ENCODE results near the gene BAIAP2. TPM values are rescaled to one million over a fixed set of nuclear protein-coding genes. Genes with fewer than 3 reads are reported as not detected.
"Not testable (repeated sequence)": the region's sequence is repeated elsewhere in the genome, so short reads cannot be mapped to it uniquely, and the experiment has no call there.

Gene BAIAP2
- total RNA-seq, 1 donor from 2014 or later = 48.9 TPM

DNA sequence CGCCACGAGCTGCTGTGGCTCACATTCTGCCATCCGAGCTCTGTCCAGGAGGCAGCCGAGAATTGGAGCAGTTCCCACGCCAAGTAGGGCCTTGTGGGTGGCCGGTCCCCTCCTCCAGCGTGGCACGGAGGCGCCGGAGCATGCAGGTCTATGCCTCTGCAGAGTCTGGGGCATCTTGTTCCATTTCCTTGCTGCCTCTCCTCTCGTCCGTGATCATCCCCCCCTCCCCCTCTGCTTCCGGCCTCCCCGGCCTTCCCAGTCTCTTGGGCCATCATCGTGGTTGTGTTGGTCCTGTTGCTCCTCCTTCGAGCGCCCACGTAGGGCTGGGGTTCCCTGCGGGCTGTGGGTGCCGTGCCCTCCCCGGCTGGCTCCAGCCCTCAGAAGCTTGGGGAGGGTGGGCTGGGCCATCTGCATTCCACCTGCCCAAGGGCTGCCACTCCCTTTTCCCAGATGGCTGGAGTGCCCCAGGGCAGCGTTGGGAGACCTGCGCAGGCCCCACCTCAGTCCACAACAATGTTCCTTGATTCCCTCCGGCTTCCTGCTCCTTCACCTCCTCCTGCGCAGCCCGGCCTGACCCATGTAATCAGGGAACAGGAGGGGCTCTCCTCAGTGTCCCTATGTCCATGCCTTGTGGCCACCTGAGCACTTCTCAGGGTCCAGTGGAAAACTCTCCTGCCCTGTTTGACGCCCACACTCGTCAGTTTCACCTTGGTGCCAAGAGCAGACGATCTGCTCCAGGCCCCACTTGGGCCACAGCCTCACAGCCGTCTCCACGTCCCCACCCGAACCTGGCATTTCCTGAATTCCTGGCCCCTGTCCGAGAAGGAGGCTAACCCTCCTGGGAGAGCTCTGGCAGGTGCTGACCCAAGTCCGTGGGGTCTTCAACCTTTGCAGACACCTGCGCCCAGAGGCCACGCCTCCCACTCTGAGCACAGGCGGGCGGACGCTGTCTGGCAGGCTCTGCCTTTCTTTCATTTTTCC lies 37.1 kb downstream of the BAIAP2 start:
- Mint-ChIP-seq H3K4me3 (no peak overlapping the region), H3K36me3 (peaks cover 3% of the 10 kb centered on the region)
- TF ChIP-seq, protein P1, sequence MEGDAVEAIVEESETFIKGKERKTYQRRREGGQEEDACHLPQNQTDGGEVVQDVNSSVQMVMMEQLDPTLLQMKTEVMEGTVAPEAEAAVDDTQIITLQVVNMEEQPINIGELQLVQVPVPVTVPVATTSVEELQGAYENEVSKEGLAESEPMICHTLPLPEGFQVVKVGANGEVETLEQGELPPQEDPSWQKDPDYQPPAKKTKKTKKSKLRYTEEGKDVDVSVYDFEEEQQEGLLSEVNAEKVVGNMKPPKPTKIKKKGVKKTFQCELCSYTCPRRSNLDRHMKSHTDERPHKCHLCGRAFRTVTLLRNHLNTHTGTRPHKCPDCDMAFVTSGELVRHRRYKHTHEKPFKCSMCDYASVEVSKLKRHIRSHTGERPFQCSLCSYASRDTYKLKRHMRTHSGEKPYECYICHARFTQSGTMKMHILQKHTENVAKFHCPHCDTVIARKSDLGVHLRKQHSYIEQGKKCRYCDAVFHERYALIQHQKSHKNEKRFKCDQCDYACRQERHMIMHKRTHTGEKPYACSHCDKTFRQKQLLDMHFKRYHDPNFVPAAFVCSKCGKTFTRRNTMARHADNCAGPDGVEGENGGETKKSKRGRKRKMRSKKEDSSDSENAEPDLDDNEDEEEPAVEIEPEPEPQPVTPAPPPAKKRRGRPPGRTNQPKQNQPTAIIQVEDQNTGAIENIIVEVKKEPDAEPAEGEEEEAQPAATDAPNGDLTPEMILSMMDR (IDR thresholded peaks at IDR 0.05; ENCODE audit: unreplicated experiment) = no peak

DNA sequence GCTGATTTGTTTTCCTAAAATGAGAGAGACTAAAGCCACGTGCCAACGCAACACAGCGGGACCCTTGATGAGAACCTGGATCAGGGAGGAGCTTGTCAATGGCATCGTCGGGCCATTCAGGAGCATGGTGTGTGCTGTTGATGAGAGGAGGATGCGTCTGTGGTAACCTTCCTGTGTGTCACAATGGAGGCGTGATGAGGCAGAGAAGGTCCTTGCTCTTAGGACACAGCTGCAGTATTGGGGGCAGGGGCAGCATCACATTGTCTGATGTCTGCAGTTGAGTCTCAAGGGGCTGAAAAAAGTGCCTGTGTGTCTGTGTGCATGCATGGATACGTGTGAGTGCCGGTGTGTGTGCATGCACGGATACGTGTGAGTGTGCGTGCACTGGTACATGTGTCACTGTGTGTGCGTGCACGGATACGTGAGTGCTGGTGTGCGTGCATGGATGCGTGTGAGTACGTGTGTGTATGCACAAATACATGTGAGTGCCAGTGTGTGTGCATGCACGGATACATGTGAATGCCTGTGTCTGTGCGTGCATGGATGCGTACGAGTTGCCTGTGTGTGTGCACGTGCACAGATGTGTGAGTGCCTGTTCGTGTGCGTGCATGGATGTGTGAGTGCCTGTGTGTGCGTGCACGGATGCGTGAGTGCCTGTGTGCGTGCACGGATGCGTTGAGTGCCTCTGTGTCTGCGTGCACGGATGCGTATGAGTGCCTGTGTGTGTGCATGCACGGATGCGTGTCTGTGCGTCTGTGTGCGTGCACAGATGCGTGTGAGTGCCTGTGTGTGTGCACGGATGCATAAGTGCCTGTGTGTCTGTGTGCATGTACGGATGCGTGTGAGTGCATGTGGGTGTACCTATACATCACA lies 39.3 kb downstream of the BAIAP2 start:
- DNase-seq (ENCODE audit: low spot score in 2 of 2, unreplicated experiment in 2 of 2) = no peak
- no peak overlapping the region for H3K4me3 Mint-ChIP-seq
- H3K27ac Mint-ChIP-seq = no peak overlapping the region
- no peaks in the 10 kb centered on the region for H3K27me3 Mint-ChIP-seq (ENCODE audit: low read depth)
- H3K36me3 Mint-ChIP-seq = peaks cover 3% of the 10 kb centered on the region
- no peaks in the 10 kb centered on the region for H3K9me3 Mint-ChIP-seq
- TF ChIP-seq, protein P1 (IDR thresholded peaks at IDR 0.05; ENCODE audit: unreplicated experiment) = no peak
- peaks cover 5% of the 10 kb centered on the region for H3K4me1 Mint-ChIP-seq

More for the DNA sequence above, 37.1 kb downstream of the BAIAP2 start:
- Mint-ChIP-seq H3K27ac (peak overlapping the region; percentile 59), H3K9me3 (no peaks in the 10 kb centered on the region), H3K4me1 (peaks cover 5% of the 10 kb centered on the region), H3K27me3 (ENCODE audit: low read depth) (no peaks in the 10 kb centered on the region)
- no peak for DNase-seq (ENCODE audit: low spot score in 2 of 2, unreplicated experiment in 2 of 2)

DNA sequence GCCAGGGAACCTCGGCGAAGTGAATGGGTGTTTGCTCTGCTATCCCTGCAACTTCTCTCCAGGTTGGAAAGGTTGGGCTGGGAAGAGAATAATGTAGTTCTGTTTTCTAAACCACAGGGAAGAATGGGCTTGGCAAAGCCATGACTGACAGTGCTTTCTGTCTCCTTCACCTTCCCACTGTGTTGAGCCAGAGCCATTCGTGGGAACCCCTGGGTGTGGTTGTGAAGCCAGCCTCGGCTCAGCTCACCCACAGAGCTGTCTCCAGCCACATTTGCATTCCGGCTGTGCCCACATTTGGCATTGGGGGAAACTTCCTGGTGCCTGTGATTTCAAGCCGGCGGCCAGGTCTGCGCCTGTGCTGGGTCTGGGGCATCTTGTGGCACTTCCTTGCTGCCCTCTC lies 39.9 kb downstream of the BAIAP2 start:
- H3K27me3 Mint-ChIP-seq (ENCODE audit: low read depth) = no peaks in the 10 kb centered on the region
- H3K36me3 Mint-ChIP-seq = peaks cover 8% of the 10 kb centered on the region
- peaks cover 5% of the 10 kb centered on the region for H3K4me1 Mint-ChIP-seq
- H3K27ac Mint-ChIP-seq = no peak overlapping the region
- TF ChIP-seq, protein P1 (IDR thresholded peaks at IDR 0.05; ENCODE audit: unreplicated experiment) = no peak
- no peaks in the 10 kb centered on the region for H3K9me3 Mint-ChIP-seq
- no peak overlapping the region for H3K4me3 Mint-ChIP-seq
- no peak for DNase-seq (ENCODE audit: low spot score in 2 of 2, unreplicated experiment in 2 of 2)

DNA sequence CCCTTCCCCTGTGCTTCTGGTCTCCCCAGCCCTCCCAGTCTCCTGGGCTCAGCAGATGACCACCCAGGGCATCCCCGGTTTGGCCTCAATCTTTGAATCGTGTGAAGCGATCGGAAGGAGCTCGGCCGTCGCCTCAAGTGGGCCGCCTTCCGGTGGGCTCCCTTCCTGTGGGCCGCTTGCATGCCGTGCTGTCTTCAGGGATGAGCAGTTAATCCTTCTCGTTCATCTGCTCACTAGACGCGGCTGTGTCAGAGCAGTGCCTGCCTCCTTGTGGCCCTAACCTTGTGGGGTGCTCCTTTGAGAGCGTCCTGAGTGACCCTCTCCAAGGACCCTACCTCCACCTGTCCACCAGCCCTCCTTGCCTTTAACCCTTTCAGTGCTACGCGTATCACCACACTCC lies 40.4 kb downstream of the BAIAP2 start:
- TF ChIP-seq, protein P1 (IDR thresholded peaks at IDR 0.05; ENCODE audit: unreplicated experiment) = no peak
- Mint-ChIP-seq H3K27me3 (ENCODE audit: low read depth) (no peaks in the 10 kb centered on the region), H3K27ac (no peak overlapping the region), H3K4me3 (no peak overlapping the region), H3K4me1 (peaks cover 5% of the 10 kb centered on the region), H3K36me3 (peaks cover 8% of the 10 kb centered on the region), H3K9me3 (no peaks in the 10 kb centered on the region)
- DNase-seq (ENCODE audit: low spot score in 2 of 2, unreplicated experiment in 2 of 2) = no peak

DNA sequence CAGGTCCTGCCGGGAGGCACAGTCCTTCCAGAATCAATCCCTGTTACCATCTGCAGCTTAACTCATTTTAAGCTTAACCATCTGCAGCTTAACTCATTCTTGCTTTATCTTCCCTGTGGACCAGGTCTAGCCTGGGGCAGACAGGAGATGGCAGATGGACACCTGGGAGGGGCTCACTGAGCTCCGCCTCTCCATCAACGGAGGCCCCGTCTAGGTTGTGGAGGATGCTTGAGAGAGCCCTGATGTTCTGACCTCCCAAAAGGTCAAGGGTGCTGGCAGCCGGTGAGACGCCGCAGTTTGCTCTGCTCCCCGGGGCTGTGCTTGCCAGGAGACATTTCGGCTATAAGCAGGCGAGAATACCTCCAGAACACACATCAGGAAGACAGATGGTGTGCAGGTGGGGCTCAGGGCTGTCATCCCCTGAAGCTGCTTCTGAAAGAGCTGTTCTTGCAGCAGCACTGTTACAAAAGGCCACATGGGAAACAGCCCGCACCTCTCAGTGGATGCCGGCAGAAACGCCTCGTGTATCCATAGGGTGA lies 41.3 kb downstream of the BAIAP2 start:
- H3K27ac Mint-ChIP-seq = no peak overlapping the region
- no peaks in the 10 kb centered on the region for H3K27me3 Mint-ChIP-seq (ENCODE audit: low read depth)
- peaks cover 5% of the 10 kb centered on the region for H3K4me1 Mint-ChIP-seq
- H3K9me3 Mint-ChIP-seq = no peaks in the 10 kb centered on the region
- peaks cover 8% of the 10 kb centered on the region for H3K36me3 Mint-ChIP-seq
- TF ChIP-seq, protein P1 (IDR thresholded peaks at IDR 0.05; ENCODE audit: unreplicated experiment) = no peak
- DNase-seq (ENCODE audit: low spot score in 2 of 2, unreplicated experiment in 2 of 2) = no peak
- H3K4me3 Mint-ChIP-seq = no peak overlapping the region

DNA sequence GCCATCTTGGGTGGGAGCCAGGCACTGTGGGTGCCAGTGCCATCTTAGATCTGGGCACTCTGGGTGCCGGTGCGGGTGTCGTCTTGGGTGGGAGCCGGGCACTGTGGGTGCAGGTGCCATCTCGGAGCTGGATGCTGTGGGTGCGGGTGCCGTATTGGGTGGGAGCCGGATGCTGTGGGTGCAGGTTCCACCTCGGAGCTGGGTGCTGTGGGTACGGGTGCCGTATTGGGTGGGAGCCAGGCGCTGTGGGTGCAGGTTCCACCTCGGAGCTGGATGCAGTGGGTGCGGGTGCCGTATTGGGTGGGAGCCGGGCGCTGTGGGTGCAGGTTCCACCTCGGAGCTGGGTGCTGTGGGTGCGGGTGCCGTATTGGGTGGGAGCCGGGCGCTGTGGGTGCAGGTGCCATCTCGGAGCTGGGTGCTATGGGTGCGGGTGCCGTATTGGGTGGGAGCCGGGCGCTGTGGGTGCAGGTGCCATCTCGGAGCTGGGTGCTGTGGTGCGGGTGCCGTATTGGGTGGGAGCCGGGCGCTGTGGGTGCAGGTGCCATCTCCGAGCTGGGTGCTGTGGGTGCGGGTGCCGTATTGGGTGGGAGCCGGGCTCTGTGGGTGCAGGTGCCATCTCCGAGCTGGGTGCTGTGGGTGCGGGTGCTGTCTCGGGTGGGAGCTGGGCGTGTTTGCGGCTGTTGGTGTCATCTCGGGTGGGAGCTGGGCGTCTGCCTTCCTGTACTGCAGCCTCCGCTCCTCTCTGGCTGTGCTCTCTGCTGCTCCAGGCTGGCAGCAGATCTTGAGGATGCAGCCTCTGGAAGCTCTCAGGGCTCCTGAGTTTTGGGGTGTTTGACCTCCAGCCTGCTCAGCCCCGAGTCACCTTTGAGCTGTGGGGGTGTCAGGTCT lies 43.3 kb downstream of the BAIAP2 start:
- H3K4me1 Mint-ChIP-seq; H3K36me3 Mint-ChIP-seq; H3K27ac Mint-ChIP-seq; DNase-seq (ENCODE audit: low spot score in 2 of 2, unreplicated experiment in 2 of 2); H3K9me3 Mint-ChIP-seq; H3K27me3 Mint-ChIP-seq (ENCODE audit: low read depth); H3K4me3 Mint-ChIP-seq: not testable (repeated sequence)
